Panc1 (cell line): Measurements from ENCODE around the gene LRRC46.

Source experiments
- POLR2AphosphoS5 ChIP-seq: IDR thresholded peaks from 2 replicates; pipeline ENCODE4 v1.6.1; 2012; ENCODE audit warnings: mild to moderate bottlenecking, low read depth, low read length, moderate library complexity
- TCF7L2 ChIP-seq: IDR thresholded peaks from 2 replicates; pipeline ENCODE4 v1.6.1; 2011; ENCODE audit warnings: mild to moderate bottlenecking, low read depth, low read length, inconsistent platforms
- TF ChIP-seq, protein P1 (sequence below): fragments of 450-650 bp; IDR thresholded peaks from 2 replicates; pipeline ENCODE4 v1.5.1; 2017; ENCODE audit warnings: mild to moderate bottlenecking
- TF ChIP-seq, protein P2 (sequence below), 2 experiments: IDR thresholded peaks; 2 replicates each; pipeline ENCODE4 v1.6.1; 2011 to 2012; ENCODE audit warnings: low read depth in 2 of 2, control low read depth in 1 of 2, low read length in 1 of 2, mild to moderate bottlenecking in 1 of 2, moderate library complexity in 1 of 2; ENCODE audit not compliant: insufficient read depth in 1 of 2

DNA sequence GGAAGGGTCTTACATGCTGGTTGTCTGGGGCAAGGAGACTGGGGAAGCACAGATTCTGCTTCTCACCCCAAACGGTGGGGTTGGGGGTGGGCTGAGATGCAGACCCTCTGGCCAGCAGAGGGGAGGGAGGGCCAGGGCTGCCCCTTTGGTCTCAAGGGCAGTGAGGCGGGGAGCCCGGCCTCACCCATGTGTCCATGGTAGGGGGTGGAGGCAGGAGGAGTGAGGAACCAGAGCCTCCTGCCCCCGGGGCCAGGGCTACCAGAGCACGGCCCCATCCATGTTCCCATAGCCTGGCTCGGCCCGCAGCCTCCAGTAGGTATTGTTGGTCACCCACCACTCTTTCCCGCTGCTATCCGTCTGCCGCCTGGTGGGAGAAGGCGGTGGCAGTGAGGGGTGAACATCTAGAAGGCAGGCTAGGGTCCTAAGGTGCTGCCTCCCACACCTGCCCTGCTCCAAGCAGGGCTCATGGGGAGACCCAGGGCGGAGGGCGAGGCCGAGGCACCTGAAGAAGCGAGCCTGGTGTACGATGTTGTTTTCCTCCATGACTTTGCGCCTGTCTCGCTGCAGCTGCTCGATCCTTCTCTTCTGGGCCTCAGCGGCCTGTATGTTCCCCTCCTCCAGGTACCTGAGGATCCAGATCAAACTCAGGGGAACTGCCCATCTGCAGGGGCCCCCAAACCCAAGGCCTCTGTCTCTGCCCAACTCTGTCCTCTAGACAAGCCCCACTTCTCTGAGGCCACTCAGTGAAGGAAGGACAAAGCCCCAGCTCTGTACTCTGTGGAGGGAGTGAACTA, 23.2 kb upstream of the LRRC46 start:
- TF ChIP-seq, protein P1, sequence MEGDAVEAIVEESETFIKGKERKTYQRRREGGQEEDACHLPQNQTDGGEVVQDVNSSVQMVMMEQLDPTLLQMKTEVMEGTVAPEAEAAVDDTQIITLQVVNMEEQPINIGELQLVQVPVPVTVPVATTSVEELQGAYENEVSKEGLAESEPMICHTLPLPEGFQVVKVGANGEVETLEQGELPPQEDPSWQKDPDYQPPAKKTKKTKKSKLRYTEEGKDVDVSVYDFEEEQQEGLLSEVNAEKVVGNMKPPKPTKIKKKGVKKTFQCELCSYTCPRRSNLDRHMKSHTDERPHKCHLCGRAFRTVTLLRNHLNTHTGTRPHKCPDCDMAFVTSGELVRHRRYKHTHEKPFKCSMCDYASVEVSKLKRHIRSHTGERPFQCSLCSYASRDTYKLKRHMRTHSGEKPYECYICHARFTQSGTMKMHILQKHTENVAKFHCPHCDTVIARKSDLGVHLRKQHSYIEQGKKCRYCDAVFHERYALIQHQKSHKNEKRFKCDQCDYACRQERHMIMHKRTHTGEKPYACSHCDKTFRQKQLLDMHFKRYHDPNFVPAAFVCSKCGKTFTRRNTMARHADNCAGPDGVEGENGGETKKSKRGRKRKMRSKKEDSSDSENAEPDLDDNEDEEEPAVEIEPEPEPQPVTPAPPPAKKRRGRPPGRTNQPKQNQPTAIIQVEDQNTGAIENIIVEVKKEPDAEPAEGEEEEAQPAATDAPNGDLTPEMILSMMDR, result no peak
- TF ChIP-seq, protein P2, sequence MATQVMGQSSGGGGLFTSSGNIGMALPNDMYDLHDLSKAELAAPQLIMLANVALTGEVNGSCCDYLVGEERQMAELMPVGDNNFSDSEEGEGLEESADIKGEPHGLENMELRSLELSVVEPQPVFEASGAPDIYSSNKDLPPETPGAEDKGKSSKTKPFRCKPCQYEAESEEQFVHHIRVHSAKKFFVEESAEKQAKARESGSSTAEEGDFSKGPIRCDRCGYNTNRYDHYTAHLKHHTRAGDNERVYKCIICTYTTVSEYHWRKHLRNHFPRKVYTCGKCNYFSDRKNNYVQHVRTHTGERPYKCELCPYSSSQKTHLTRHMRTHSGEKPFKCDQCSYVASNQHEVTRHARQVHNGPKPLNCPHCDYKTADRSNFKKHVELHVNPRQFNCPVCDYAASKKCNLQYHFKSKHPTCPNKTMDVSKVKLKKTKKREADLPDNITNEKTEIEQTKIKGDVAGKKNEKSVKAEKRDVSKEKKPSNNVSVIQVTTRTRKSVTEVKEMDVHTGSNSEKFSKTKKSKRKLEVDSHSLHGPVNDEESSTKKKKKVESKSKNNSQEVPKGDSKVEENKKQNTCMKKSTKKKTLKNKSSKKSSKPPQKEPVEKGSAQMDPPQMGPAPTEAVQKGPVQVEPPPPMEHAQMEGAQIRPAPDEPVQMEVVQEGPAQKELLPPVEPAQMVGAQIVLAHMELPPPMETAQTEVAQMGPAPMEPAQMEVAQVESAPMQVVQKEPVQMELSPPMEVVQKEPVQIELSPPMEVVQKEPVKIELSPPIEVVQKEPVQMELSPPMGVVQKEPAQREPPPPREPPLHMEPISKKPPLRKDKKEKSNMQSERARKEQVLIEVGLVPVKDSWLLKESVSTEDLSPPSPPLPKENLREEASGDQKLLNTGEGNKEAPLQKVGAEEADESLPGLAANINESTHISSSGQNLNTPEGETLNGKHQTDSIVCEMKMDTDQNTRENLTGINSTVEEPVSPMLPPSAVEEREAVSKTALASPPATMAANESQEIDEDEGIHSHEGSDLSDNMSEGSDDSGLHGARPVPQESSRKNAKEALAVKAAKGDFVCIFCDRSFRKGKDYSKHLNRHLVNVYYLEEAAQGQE (IDR thresholded peaks at IDR 0.05; ENCODE audit: insufficient read depth in 1 of 2, low read depth in 2 of 2, low read length in 1 of 2), result no peak
- TF ChIP-seq POLR2AphosphoS5, result no peak
- no peak for TF ChIP-seq TCF7L2
